IPS-11a (cell line): ENCODE measurements around the gene PAIP1.
"Not testable (repeated sequence)": the region's sequence is repeated elsewhere in the genome, so short reads cannot be mapped to it uniquely, and the experiment has no call there.

Experiments used
- H3K4me3 ChIP-seq: one replicate; pipeline ENCODE4 v1.5.1; 2013; ENCODE audit warnings: low read depth, low read length, control low read depth

Gene PAIP1

DNA sequence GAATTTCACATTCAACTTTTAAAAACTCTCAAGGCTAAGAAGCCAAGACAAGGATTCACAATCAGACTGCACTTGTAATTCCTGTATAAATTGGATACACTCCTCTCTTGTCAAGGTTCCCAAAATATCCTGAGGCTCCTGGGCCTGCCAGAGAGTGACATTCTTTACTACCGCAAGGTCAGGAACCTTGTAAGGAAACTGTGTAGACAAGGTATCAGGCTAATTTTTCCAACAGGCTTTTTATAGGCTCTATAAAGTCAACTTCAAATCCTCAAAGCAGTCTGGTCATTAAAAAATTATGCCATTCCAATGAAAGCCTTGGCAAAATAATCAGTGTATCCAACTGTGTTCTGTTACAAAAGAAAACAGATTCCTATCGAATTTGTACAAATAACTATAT is 15.5 kb upstream of the PAIP1 start:
- H3K4me3 ChIP-seq: no peak overlapping the region

DNA sequence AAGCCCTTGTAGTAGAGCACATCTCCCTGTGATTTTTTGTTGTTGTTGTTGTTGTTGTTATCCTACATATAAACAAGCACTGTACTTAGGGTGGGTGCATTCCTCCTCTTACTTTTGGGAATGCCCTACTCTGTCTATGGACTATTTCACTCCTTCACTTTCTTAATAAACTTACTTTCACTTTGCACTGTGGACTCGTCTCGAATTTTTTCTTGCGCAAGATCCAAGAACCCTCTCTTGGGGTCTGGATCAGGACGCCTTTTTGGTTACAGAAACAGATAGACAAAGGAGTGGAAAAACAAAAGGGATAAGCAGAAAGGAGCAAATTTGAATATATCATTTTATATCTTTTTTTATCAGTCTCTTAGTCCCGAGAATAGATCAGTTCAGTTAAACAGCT is 14.4 kb upstream of the PAIP1 start:
- no peak overlapping the region for H3K4me3 ChIP-seq

DNA sequence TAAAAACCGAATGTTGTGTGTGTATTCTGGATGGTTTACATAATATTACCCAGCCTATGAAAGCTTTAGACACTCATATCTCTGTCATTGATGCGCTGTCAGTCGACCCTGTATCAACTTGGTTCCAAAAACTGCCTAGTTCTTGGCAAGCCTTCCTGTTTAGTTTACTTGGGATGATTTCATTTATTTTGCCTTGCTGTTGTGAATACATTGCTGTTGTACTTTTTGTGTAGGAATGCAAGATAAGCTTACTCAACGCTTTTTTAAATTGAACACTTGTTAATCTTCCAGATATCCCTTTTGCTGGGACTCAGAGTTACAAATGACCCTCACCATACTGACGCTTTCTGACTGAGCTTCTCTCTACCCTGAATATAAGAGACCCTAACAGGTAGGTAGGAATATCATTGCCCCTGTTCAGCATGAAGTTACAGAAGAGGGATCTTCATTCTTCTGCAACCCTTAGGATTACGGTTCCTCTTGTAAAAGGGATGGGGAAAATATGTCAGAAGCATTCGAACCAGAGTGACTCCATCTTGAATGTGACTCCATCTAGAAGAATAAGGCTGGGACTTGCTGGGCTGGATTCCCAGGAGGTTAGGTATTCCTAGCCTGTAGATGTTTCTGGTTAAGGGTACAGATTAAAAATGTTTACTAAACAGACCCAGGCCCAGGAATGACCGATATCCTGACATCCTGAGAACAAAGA is 13.7 kb upstream of the PAIP1 start:
- no peak overlapping the region for H3K4me3 ChIP-seq

DNA sequence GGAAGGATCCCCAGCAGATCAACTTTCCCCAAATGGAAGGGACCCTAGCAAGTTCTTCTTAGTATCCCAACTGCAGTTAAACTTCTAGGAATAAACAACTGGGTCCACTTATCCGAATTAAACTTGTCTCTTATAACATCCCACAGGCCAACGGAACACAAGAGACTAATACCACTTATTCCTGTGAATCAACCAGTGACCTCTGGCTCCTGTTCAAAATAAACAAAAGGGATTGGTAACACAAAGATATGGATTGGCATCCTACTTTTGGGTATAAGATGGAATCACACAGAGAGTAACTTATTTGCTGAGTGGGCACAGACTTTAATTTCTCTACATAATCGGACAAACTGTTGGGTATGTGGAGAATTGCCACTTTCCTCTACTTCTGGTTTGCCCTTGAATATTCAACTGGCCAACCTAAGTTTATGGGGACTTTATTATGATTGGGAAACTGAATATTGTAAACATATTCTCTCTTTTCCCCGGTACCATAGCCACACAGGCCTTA is 12.4 kb upstream of the PAIP1 start:
- H3K4me3 ChIP-seq: no peak overlapping the region

DNA sequence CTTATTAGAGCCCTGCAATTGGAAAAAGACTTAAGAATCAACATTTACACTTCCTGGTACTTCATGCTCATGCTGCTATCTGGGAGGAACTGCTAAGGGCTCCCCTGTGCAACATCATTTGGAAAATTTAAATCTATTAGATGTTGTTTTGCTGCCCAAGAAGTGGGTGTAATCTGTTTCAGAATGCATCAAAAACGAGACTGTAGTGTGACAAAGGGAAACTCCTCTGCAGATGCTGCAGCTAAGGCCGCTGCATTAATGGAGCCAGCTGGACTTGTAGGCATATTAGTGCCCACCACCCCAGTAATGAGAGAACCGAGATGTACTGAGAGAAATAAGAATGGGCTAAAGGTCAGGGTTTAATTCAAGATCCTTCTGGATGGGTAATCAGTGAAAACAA is 11.1 kb upstream of the PAIP1 start:
- H3K4me3 ChIP-seq: no peak overlapping the region

DNA sequence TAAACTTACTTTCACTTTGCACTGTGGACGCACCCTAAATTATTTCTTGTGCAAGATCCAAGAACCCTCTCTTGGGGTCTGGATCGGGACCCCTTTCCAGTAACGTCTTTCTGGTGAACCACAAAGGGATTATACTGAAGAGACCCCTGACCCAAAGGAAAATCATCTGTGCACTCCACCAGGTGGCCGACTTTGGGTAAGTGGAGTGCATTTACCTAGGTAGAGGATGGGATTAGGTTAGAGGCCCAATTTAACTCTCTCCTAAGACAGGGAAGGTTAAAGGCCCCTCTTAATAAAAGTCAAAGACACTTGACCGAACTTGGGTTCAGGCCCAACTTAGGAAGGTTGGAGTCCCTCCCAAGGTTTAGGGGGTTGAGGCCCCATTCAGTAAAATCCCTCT is 8.2 kb upstream of the PAIP1 start:
- H3K4me3 ChIP-seq: no peak overlapping the region

DNA sequence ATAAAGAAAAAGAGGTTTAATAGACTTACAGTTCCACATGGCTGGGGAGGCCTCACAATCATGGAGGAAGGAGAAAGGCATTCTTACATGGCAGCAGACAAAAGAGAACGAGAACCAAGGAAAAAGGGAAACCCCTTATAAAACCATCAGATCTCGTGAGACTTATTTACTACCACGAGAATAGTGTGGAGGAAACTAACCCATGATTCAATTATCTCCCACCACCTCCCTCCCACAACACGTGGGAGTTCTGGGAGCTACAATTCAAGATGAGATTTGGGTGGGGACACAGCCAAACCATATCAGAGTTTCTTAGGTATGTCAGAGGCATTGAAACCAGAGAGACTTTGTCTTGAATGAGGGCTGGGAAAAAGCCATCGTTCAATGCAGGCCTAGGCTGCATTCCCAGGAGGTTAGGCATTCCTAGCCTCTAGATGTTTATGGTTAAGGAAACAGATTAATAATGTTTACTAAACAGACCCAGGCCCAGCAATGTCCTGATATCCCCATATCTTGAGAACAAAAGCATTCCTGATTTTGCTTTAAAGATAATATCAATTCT is 7.5 kb upstream of the PAIP1 start:
- H3K4me3 ChIP-seq: no peak overlapping the region

DNA sequence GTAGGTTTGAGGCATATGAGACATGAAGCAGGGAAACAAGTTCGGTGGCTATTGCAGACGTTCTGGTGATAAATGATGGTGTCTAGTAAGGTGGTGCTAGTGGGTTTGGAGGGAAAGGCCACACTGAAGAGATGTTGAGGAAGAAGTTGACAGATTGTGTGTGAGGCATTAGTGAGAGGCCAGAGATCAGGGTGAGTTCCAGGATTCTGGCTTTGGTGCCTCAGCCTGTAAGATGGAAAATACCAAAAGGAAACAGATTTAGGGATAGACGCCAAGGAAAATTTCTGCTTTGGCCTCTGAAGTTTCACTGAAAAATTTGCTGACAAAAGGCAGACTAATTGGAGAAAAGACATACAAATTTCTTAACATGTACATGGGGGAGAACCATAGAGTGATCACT is 6.4 kb upstream of the PAIP1 start:
- no peak overlapping the region for H3K4me3 ChIP-seq

DNA sequence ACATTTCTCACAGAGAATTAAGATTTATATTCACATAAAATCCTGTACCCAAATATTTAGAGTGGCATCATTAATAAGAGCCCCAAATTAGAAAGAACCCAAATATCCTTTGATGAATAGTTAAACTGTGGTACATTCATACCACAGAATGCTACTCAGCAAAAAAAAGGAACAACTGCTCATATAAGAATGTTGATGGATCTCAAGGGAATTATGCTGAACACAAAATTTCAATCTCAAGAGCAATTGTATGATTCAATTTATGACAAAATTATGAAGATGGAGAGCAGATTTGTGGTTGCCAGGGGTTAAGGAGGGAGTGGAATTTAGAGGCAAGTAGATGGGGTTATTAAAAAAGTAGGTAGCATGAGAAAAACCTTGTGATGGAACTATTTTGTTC is 4.5 kb upstream of the PAIP1 start:
- H3K4me3 ChIP-seq: no peak overlapping the region

DNA sequence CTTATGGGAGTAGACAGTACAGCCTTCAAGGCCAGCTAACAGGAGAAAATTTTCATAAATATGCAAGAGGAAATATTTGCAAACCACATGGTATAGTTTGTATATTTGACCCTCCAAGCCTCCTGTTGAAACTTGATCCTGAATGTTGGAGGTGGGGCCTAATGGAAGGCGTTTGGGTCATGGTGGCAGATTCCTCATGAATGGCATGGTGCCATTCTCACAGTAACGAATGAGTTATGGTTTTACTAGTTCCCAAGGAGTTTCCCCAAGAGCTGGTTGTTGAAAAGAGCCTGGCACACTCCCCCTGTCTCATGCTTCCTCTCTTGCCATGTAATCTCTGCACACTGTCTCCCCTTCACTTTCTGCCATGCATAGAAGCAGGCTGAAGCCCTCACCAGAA is 3.3 kb upstream of the PAIP1 start:
- H3K4me3 ChIP-seq: no peak overlapping the region

DNA sequence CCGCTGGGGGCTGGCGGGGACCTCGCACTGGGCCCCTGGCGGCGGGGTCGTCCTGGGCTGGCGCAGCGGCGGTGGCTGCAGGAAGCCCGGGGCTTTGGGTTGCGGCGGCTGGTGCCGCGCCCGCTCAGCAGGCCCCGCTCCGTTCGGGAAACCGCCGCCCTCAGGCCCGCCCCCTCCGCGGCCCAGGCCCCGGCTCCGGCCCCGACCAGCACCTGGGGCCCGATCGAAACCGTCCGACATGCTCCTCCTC is 345 bp downstream of the PAIP1 start:
- H3K4me3 ChIP-seq: peak overlapping the region; percentile 92

DNA sequence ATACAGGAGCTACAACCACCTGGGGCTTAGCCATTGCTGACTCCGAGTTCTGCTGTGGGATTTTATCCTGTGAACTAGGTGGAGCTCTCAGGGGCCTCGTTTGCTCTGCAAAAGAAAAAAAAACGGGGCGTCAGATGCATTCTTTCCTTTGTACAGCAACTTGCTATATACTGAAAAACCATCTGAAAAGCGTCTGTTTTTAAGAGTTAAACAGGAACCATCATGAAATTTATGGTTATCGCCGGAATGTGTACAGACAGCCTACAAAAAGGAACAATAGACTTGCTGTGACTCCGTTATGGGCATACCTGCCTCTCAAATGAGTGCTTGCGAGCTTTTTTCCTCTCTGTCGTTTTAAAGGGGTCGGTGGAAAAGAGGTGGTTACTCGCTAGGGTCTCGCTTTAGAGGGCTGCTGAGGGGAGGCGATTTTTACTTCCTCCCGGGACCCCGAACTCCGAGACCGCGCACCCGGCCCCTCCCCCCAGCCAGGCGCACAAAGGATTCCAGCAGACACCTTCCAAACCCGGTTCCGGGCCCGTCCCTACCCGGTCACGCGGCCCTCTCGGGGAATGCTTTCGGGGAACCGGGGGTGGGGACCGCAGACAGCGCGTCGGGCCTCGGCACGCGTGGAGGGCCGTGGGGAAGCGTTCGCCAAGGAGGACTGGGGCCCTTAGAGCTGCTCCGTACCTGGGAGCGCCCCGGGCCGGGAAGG is 826 bp downstream of the PAIP1 start:
- peak overlapping the region; percentile 92 for H3K4me3 ChIP-seq

DNA sequence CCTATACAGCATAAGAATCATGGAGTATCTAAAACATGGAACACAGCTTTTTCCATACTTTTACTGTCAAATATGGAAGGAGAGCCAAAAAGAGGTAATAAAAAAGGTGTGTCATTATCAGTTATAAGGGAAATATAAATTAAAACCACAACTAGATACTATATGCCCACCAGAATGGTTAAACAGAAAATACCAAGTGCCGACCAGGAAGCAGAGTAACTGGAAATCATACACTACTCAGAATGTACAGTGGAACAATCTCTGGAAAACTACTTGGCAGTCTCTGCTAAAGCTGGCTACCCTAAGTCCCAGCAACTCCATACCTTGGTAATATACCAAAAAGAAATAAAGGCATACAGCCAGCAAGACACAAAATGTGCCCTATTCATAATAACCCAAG is 2.4 kb downstream of the PAIP1 start:
- H3K4me3 ChIP-seq: no peak overlapping the region

DNA sequence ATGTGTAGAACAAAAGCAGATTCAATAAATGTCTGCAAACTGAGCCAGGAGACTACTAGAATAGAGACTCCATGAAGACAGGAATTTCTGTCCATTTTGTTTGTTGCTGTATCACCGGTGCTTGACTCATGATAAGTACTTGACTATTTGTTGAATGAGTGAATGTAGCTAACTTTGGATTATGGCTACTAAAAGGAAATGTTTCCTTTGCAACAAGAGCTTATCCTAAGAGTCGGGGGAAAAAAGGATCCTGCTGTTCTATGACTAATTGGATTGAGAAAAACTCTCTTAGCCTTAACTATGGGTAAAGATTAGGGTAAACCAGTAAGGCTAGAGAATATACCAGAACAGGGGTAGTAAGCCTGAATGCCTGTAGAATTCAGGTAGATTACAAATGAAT is 3.5 kb downstream of the PAIP1 start:
- H3K4me3 ChIP-seq: no peak overlapping the region

DNA sequence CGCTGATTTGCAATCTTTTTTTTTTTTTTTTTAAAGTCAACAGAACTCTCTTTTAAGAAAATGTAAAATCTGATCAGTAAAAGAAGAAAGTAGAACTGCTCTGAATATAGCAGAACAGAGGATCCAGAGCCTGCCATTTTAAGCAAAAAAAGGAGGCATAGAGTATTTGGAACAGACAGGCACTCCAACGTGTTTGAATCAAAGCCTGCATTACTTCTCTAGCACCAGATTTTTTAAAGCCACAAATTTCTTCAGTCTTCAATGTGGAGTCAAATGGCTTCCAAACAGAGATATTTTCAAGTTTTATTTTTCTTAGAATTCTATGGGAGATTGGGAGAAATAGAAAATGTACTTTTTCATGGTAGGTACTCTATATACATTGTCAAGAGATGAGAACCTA is 5.1 kb downstream of the PAIP1 start:
- H3K4me3 ChIP-seq: no peak overlapping the region

DNA sequence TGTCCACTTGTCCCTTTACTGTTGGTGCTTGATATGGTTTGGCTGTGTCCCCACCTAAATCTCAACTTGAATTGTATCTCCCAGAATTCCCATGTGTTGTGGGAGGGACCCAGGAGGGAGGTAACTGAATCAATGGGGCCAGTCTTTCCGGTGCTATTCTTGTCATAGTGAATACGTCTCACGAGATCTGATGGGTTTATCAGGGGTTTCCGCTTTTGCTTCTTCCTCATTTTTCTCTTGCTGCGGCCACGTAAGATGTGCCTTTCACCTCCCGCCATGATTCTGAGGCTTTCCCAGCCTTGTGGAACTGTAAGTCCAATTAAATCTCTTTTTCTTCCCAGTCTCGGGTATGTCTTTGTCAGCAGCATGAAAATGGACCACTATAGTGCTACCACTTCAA is 7.6 kb downstream of the PAIP1 start:
- not testable (repeated sequence) for H3K4me3 ChIP-seq

DNA sequence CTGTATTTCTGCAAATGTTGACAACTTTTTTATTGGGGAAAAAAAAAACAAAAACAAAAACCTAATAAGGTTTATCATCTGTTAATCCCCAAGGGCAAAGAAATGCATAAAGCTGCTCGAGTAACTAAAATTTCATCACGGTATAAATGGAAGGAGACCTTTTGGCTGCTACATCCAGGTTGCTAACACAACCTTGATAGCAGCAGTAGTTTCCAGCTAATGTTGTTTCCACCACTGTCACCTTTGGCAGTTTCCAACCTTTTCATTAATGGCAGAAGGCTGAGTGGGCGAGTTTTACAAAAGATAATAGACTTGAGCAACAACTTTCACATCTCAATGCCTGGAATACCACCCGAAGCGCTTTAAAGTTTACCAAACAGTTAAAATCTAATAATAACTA is 8.5 kb downstream of the PAIP1 start:
- no peak overlapping the region for H3K4me3 ChIP-seq

DNA sequence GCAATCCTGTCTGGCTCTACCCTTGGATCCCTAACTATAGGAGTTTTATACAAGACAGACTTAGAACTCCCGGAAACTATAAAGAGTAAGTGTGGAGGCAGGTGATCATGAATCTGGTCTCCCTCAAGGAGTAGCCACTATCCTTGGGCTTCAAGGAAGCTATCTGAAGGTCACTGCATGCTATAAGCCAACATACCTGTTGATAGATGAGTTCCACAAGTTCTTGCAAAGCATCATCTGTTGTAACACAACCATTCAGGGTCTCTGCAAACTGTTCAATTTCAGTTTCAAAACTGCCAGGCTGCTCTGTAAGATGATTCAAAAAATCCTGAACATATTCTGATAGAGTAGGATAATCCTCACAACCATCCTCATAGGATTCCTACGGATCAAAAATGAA is 9.3 kb downstream of the PAIP1 start:
- H3K4me3 ChIP-seq: no peak overlapping the region

DNA sequence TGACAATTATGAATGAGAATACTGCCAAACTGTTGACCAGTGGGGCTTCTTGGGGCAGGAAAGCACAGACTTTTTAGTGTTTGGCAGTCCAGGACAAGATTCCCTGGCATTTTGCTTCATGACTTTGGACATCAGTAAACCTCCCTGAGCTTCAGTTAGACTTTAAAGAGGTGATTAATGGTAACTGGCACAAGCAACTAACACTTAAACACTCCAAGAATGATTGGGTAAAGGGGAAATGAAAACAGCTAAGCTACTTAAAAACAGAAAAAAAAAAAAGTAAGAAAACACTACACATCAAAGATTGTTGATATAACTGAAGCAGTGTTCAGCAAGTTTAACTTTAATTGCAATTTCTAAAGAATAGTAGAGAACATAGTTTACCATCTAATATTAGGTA is 13.4 kb downstream of the PAIP1 start:
- no peak overlapping the region for H3K4me3 ChIP-seq

DNA sequence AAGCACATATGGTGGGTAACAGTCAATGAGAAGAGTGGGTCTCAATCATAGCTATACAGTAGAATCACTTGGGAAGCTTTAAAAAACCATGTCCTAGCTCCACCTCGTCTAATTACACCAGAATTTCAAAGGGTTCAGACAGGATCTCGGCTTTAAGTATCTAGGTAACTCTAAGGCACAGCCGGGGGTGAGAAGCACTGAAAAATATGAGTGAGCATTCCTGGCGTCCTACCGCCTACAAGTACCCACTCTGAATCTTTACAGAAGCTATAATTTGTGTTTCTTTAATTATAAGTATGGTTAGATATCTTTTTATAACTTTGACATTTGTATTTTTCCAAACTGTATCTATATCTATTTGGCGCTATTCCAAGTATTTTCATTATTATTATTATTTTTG is 16.1 kb downstream of the PAIP1 start:
- no peak overlapping the region for H3K4me3 ChIP-seq

DNA sequence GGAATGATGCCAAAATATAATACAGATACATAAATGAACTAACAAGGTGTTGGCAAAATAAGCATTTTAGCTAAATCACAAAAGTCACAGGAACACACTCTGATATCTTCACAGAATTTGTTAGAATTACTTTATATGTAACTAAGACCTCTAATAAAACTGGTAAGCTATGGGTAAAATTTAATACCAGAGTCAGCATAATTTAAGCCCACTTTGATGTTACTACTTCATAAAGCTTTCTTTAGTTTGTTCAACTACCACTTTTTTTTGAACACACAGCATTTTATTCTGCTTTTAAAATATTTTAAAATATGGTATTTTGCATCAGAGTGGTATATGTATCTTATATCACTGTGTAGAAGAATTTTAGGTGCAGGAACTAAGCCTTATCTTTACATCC is 19.9 kb downstream of the PAIP1 start:
- H3K4me3 ChIP-seq: no peak overlapping the region

DNA sequence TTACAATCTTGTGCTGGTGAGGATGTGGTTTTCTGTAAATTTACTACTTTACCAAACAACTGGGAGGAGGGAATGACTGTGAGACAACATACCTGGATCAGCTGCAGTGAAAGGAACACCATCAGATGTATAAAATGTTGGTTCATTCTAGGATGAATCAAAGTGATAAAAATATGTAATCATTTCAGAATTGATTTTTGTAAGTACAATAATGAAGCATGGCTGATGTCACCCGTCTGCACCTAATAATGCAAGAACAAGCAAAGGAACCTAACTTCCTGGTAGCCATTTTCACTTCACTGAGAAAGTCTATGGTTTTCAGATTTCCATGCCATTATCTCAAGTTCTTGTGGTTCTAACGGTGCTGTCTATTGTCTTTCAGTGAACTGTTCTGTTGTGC is 23.2 kb downstream of the PAIP1 start:
- H3K4me3 ChIP-seq: no peak overlapping the region

DNA sequence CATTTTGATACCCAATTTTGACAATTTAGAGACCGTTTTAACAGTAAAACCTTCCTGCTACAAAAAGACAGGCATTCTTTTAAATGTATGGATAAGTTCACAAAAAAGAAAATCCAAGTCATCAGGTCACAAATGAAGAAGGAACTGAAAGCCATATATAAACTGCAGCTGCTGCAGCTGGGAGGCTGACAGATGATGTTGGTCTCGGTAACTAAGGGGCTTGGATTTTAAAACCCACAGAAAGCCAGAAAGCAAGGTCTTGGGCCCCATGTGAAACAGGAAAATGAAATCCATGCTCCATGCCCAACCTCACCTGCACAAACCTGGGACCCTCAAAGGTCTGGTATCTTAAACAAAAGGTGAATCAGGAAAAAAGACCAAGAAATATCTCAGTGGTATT is 26.2 kb downstream of the PAIP1 start:
- H3K4me3 ChIP-seq: no peak overlapping the region
